HEK293 (cell line): Measurements from ENCODE around the gene CCDC12.

ENCODE experiments used
- KLF1 ChIP-seq: fragments of 450-650 bp; formaldehyde crosslinking; IDR thresholded peaks from 2 replicates; pipeline ENCODE4 v1.5.1; 2016; ENCODE audit warnings: missing biosample characterization, missing genetic modification characterization
- SETDB1 ChIP-seq: IDR thresholded peaks from one replicate; pipeline ENCODE4 v1.6.1; 2017; ENCODE audit warnings: mild to moderate bottlenecking, low read length, moderate library complexity, mixed read lengths; ENCODE audit not compliant: insufficient read length
- ZFHX2 ChIP-seq: fragments of 450-650 bp; formaldehyde crosslinking; conservative IDR thresholded peaks from 2 replicates; pipeline ENCODE4 v1.5.1; 2016; ENCODE audit warnings: missing biosample characterization, missing genetic modification characterization
- ZNF660 ChIP-seq: fragments of 450-650 bp; IDR thresholded peaks from 2 replicates; pipeline ENCODE4 v1.5.1; 2018; ENCODE audit warnings: missing biosample characterization, mild to moderate bottlenecking, missing genetic modification characterization
- ZNF776 ChIP-seq: fragments of 450-650 bp; formaldehyde crosslinking; IDR thresholded peaks from 2 replicates; pipeline ENCODE4 v1.5.0; 2017; ENCODE audit warnings: missing biosample characterization, missing genetic modification characterization, borderline replicate concordance
- TF ChIP-seq, protein P1 (sequence below): fragments of 450-650 bp; formaldehyde crosslinking; IDR thresholded peaks from 2 replicates; pipeline ENCODE4 v1.5.1; 2016; ENCODE audit warnings: missing biosample characterization, missing genetic modification characterization

DNA sequence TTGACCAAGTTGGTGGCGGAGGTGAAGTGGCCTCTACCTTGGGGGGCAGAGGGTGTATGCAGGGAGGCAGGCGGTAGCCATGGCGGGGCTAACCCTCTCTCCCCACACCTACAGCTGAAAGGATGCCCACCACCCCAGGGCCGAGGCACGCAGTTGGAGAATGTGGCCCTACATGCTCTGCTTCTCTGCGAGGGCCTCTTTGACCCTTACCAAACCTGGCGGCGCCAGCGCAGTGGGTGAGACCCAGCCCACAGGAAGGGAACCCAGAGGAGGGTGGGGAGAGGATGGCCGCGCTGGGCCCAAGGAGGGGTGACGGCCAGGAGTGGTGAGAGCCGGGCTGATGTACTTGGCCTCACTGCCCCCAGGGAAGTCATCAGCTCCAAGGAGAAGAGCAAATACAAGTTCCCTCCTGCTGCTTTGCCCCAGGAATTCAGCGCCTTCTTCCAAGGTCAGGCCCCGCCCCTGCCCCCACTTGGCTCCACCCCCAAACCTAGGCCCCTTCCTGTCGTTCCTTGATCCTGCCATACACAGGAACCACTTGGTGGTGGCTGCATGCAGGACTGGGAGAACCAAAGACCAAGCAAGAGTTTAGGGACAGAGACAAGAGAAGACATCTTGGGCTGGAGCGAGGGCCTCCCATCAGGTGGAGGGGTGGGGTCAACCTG is 12.7 kb upstream of the CCDC12 start:
- TF ChIP-seq, protein P1, sequence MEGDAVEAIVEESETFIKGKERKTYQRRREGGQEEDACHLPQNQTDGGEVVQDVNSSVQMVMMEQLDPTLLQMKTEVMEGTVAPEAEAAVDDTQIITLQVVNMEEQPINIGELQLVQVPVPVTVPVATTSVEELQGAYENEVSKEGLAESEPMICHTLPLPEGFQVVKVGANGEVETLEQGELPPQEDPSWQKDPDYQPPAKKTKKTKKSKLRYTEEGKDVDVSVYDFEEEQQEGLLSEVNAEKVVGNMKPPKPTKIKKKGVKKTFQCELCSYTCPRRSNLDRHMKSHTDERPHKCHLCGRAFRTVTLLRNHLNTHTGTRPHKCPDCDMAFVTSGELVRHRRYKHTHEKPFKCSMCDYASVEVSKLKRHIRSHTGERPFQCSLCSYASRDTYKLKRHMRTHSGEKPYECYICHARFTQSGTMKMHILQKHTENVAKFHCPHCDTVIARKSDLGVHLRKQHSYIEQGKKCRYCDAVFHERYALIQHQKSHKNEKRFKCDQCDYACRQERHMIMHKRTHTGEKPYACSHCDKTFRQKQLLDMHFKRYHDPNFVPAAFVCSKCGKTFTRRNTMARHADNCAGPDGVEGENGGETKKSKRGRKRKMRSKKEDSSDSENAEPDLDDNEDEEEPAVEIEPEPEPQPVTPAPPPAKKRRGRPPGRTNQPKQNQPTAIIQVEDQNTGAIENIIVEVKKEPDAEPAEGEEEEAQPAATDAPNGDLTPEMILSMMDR = no peak
- no peak for TF ChIP-seq ZFHX2
- no peak for TF ChIP-seq ZNF660 (tag by site-specific recombination)
- TF ChIP-seq ZNF776 (tag by site-specific recombination) = no peak
- TF ChIP-seq KLF1 (tag by site-specific recombination) = no peak
- TF ChIP-seq SETDB1 = no peak
